ENCODE measurements around the gene IL2RA. TPM values are rescaled to one million over a fixed set of nuclear protein-coding genes. Genes with fewer than 3 reads are reported as not detected.
"Not testable (repeated sequence)": the region's sequence is repeated elsewhere in the genome, so short reads cannot be mapped to it uniquely, and the experiment has no call there.

IL2RA gene
- total RNA-seq, 1 experiment from 2014 or later, result not detected

- BruUV-seq (replicated peaks), result no TSS peak
- no peak for TF ChIP-seq EZH2 (IDR thresholded peaks at IDR 0.05; ENCODE audit: borderline replicate concordance, low read depth, low read length, poor library complexity, severe bottlenecking)
- TF ChIP-seq CTCF (conservative IDR thresholded peaks at IDR 0.05; ENCODE audit: low read depth, low read length), result no peak
- no peaks in the 10 kb centered on the region for H3K9me3 ChIP-seq (ENCODE audit: low read depth, low read length, poor library complexity, severe bottlenecking)
- intact Hi-C loops (cut with micrococcal nuclease; ENCODE audit: unreplicated experiment), result no loop called here
- H3K36me3 ChIP-seq (ENCODE audit: insufficient read depth, low read length, poor library complexity, severe bottlenecking), result no peaks in the 10 kb centered on the region
- no peaks in the 10 kb centered on the region for H3K4me1 ChIP-seq (ENCODE audit: insufficient read depth, low read length, poor library complexity, severe bottlenecking)
- peaks cover 64% of the 10 kb centered on the region for H3K27me3 ChIP-seq (replicated peaks; ENCODE audit: insufficient read depth, low read depth, low read length, poor library complexity)
- no peak overlapping the region for H3K4me3 ChIP-seq (ENCODE audit: low read depth, low read length, poor library complexity, severe bottlenecking)
- DNase-seq (ENCODE audit: low spot score), result no peak
- ChIA-PET CTCF (interaction anchor here (0.7 kb wide), 1 partner anchor 215 kb away, joined by 3 read pairs; no protein-coding TSS in a partner anchor), POLR2A (ENCODE audit: low non-redundant PET) (no interaction called here)
- no peak overlapping the region for H3K27ac ChIP-seq (ENCODE audit: low read depth, low read length, poor library complexity, severe bottlenecking)
These were observed 18.1 kb downstream of the IL2RA start for GRCh38 chr10:6044060-6044459.

- CTCF ChIA-PET, result interaction anchor here (0.7 kb wide), 1 partner anchor 215 kb away, joined by 3 read pairs; no protein-coding TSS in a partner anchor
- intact Hi-C loops (cut with micrococcal nuclease; ENCODE audit: unreplicated experiment); H3K9me3 ChIP-seq (ENCODE audit: low read depth, low read length, poor library complexity, severe bottlenecking); H3K27ac ChIP-seq (ENCODE audit: low read depth, low read length, poor library complexity, severe bottlenecking); H3K36me3 ChIP-seq (ENCODE audit: insufficient read depth, low read length, poor library complexity, severe bottlenecking); POLR2A ChIA-PET (ENCODE audit: low non-redundant PET); H3K4me3 ChIP-seq (ENCODE audit: low read depth, low read length, poor library complexity, severe bottlenecking); H3K4me1 ChIP-seq (ENCODE audit: insufficient read depth, low read length, poor library complexity, severe bottlenecking); DNase-seq (ENCODE audit: low spot score); BruUV-seq (replicated peaks): not testable (repeated sequence)
- H3K27me3 ChIP-seq (replicated peaks; ENCODE audit: insufficient read depth, low read depth, low read length, poor library complexity), result peaks cover 70% of the 10 kb centered on the region
These were observed 18.8 kb downstream of the IL2RA start for GRCh38 chr10:6043377-6043776.

- Histone ChIP-seq H3K9me3 (ENCODE audit: low read depth, low read length, poor library complexity, severe bottlenecking) (no peaks in the 10 kb centered on the region), H3K27ac (ENCODE audit: low read depth, low read length, poor library complexity, severe bottlenecking) (no peak overlapping the region), H3K27me3 (replicated peaks; ENCODE audit: insufficient read depth, low read depth, low read length, poor library complexity) (peaks cover 65% of the 10 kb centered on the region), H3K4me3 (ENCODE audit: low read depth, low read length, poor library complexity, severe bottlenecking) (no peak overlapping the region), H3K4me1 (ENCODE audit: insufficient read depth, low read length, poor library complexity, severe bottlenecking) (no peaks in the 10 kb centered on the region), H3K36me3 (ENCODE audit: insufficient read depth, low read length, poor library complexity, severe bottlenecking) (no peaks in the 10 kb centered on the region)
- ChIA-PET POLR2A (ENCODE audit: low non-redundant PET) (no interaction called here), CTCF (no interaction called here)
- TF ChIP-seq EZH2 (IDR thresholded peaks at IDR 0.05; ENCODE audit: borderline replicate concordance, low read depth, low read length, poor library complexity, severe bottlenecking) (no peak), CTCF (conservative IDR thresholded peaks at IDR 0.05; ENCODE audit: low read depth, low read length) (no peak)
- intact Hi-C loops (cut with micrococcal nuclease; ENCODE audit: unreplicated experiment), result no loop called here
- BruUV-seq (replicated peaks), result no TSS peak
- no peak for DNase-seq (ENCODE audit: low spot score)
These were observed 22.0 kb downstream of the IL2RA start for GRCh38 chr10:6040205-6040604.

- no peaks in the 10 kb centered on the region for H3K9me3 ChIP-seq (ENCODE audit: low read depth, low read length, poor library complexity, severe bottlenecking)
- no peak overlapping the region for H3K4me3 ChIP-seq (ENCODE audit: low read depth, low read length, poor library complexity, severe bottlenecking)
- peaks cover 60% of the 10 kb centered on the region for H3K27me3 ChIP-seq (replicated peaks; ENCODE audit: insufficient read depth, low read depth, low read length, poor library complexity)
- no peak overlapping the region for H3K27ac ChIP-seq (ENCODE audit: low read depth, low read length, poor library complexity, severe bottlenecking)
- H3K36me3 ChIP-seq (ENCODE audit: insufficient read depth, low read length, poor library complexity, severe bottlenecking), result no peaks in the 10 kb centered on the region
- CTCF ChIA-PET, result no interaction called here
- POLR2A ChIA-PET (ENCODE audit: low non-redundant PET), result no interaction called here
- intact Hi-C loops (cut with micrococcal nuclease; ENCODE audit: unreplicated experiment), result no loop called here
- no peaks in the 10 kb centered on the region for H3K4me1 ChIP-seq (ENCODE audit: insufficient read depth, low read length, poor library complexity, severe bottlenecking)
- BruUV-seq (replicated peaks), result no TSS peak
- TF ChIP-seq EZH2 (IDR thresholded peaks at IDR 0.05; ENCODE audit: borderline replicate concordance, low read depth, low read length, poor library complexity, severe bottlenecking) (no peak), CTCF (conservative IDR thresholded peaks at IDR 0.05; ENCODE audit: low read depth, low read length) (no peak)
- no peak for DNase-seq (ENCODE audit: low spot score)
These were observed 22.5 kb downstream of the IL2RA start for GRCh38 chr10:6039711-6040110.

Measured in A673 (cell line).